Measurements from ENCODE around the gene PCDH9.

PCDH9 gene

GRCh38 chr13:66558506-66558905 lies 671.6 kb downstream of the PCDH9 start:
- peak; percentile 43 to 60 for DNase-seq

GRCh38 chr13:66557357-66557756 lies 672.8 kb downstream of the PCDH9 start:
- no peak for DNase-seq

GRCh38 chr13:66556306-66556705 lies 673.8 kb downstream of the PCDH9 start:
- no peak for DNase-seq

GRCh38 chr13:66553391-66553790 lies 676.7 kb downstream of the PCDH9 start:
- DNase-seq, result no peak

GRCh38 chr13:66551128-66551527 lies 679.0 kb downstream of the PCDH9 start:
- no peak for DNase-seq

- no peak for DNase-seq
Measured at GRCh38 chr13:66547685-66548084, 682.5 kb downstream of the PCDH9 start.

- no peak for DNase-seq
Measured at GRCh38 chr13:66546534-66547379, 683.4 kb downstream of the PCDH9 start.

- no peak for DNase-seq
Measured at GRCh38 chr13:66543780-66544179, 686.4 kb downstream of the PCDH9 start.

GRCh38 chr13:66537417-66537816 lies 692.7 kb downstream of the PCDH9 start:
- no peak for DNase-seq

GRCh38 chr13:66536746-66537145 lies 693.4 kb downstream of the PCDH9 start:
- no peak for DNase-seq

- DNase-seq, result no peak
Measured at GRCh38 chr13:66534561-66534960, 695.6 kb downstream of the PCDH9 start.

GRCh38 chr13:66532845-66533244 lies 697.3 kb downstream of the PCDH9 start:
- no peak for DNase-seq

GRCh38 chr13:66532146-66532545 lies 698.0 kb downstream of the PCDH9 start:
- no peak for DNase-seq

GRCh38 chr13:66530686-66531085 lies 699.5 kb downstream of the PCDH9 start:
- DNase-seq, result no peak

- DNase-seq, result no peak
Measured at GRCh38 chr13:66530158-66530557, 700.0 kb downstream of the PCDH9 start.

GRCh38 chr13:66528944-66529576 lies 701.1 kb downstream of the PCDH9 start:
- no peak for DNase-seq

GRCh38 chr13:66528180-66528579 lies 702.0 kb downstream of the PCDH9 start:
- no peak for DNase-seq

- no peak for DNase-seq
Measured at GRCh38 chr13:66520511-66521355, 709.4 kb downstream of the PCDH9 start.

GRCh38 chr13:66519259-66519658 lies 710.9 kb downstream of the PCDH9 start:
- DNase-seq, result no peak

- DNase-seq, result no peak
Measured at GRCh38 chr13:66518068-66518467, 712.1 kb downstream of the PCDH9 start.

GRCh38 chr13:66513728-66514127 lies 716.4 kb downstream of the PCDH9 start:
- no peak for DNase-seq

GRCh38 chr13:66509175-66509574 lies 721.0 kb downstream of the PCDH9 start:
- no peak for DNase-seq

- DNase-seq, result no peak
Measured at GRCh38 chr13:66508153-66508909, 721.8 kb downstream of the PCDH9 start.
